Transverse colon (tissue), 4 donors: Measurements from ENCODE around the gene PDLIM1.

ENCODE experiments used
- CTCF ChIP-seq, 5 experiments: fragments of 200-600 bp in 3 of 5; fragments of 450-650 bp in 2 of 5; sonication (generic) in 3 of 5; IDR thresholded peaks; 1 replicate in 2 of 5; 2 replicates in 3 of 5; pipeline ENCODE4 v1.5.1; 2016 to 2017; ENCODE audit warnings: antibody characterized with exemption in 5 of 5, inconsistent platforms in 3 of 5, mild to moderate bottlenecking in 2 of 5, moderate library complexity in 1 of 5
- POLR2AphosphoS5 ChIP-seq, 3 donors: sonication (generic); formaldehyde crosslinking; IDR thresholded peaks; one replicate each; pipeline ENCODE4 v1.6.1; 2016; ENCODE audit warnings: antibody characterized with exemption in 3 of 3

DNA sequence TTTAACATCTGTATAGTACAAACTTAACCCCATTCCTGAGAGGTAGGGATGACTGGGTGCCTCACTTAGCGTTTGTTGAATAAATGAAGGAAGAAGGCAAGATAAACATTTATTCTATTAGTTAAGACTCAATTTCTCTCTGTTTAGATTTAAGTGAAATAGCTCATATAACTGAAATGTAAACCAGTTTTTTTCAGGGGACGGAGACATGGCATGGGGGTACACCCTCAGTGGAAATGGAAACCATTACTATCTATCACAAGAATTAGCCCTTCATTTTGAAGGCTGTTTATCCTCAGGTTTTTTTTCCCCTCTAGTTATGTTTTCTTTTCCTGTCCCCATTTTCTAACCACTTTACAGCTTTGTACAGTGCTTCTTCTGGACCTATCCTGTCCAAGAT, 35.6 kb upstream of the PDLIM1 start:
- TF ChIP-seq CTCF (IDR thresholded peaks at IDR 0.05) (no peak), POLR2AphosphoS5 (IDR thresholded peaks at IDR 0.05) (no peak)
